Smooth muscle cell (in vitro differentiated cells): ENCODE data around the gene TOMM5. TPM values are rescaled to one million over a fixed set of nuclear protein-coding genes. Genes with fewer than 3 reads are reported as not detected.

ENCODE experiments used
- DNase-seq: peaks from one replicate; lab custom pipeline; 2025; ENCODE audit not compliant: unreplicated experiment; lab: John Stamatoyannopoulos, UW
- H2AFZ ChIP-seq: fragments of 200-600 bp; sonication (generic); 2 replicates; pipeline ENCODE4 v1.6.0; 2016; ENCODE audit warnings: antibody characterized with exemption, low read depth, mild to moderate bottlenecking
- H3F3A ChIP-seq: fragments of 200-600 bp; sonication (generic); 2 replicates; pipeline ENCODE4 v1.6.0; 2017; ENCODE audit warnings: antibody characterized with exemption, low read depth
- H3K27ac ChIP-seq: fragments of 200-600 bp; sonication (generic); 2 replicates; pipeline ENCODE4 v1.5.1; 2016; ENCODE audit warnings: low read depth, mild to moderate bottlenecking
- H3K27me3 ChIP-seq: fragments of 200-600 bp; sonication (generic); 2 replicates; pipeline ENCODE4 v1.6.1; 2016; ENCODE audit warnings: low read depth, mild to moderate bottlenecking
- H3K36me3 ChIP-seq: fragments of 200-600 bp; sonication (generic); 2 replicates; pipeline ENCODE4 v1.5.1; 2016; ENCODE audit warnings: low read depth
- H3K4me1 ChIP-seq: fragments of 200-600 bp; sonication (generic); 2 replicates; pipeline ENCODE4 v1.5.1; 2016; ENCODE audit warnings: low read depth
- H3K4me2 ChIP-seq: fragments of 200-600 bp; sonication (generic); 2 replicates; pipeline ENCODE4 v1.6.0; 2016; ENCODE audit warnings: mild to moderate bottlenecking
- H3K4me3 ChIP-seq: fragments of 200-600 bp; sonication (generic); 2 replicates; pipeline ENCODE4 v1.5.1; 2016; ENCODE audit warnings: mild to moderate bottlenecking
- H3K79me2 ChIP-seq: fragments of 200-600 bp; sonication (generic); 2 replicates; pipeline ENCODE4 v1.6.0; 2016; ENCODE audit warnings: low read depth, mild to moderate bottlenecking
- H3K9ac ChIP-seq: fragments of 200-600 bp; sonication (generic); 2 replicates; pipeline ENCODE4 v1.6.0; 2016; ENCODE audit warnings: low read depth
- H3K9me3 ChIP-seq: fragments of 200-600 bp; sonication (generic); replicated peaks from 2 replicates; pipeline ENCODE4 v1.5.1; 2016; ENCODE audit warnings: low read depth
- H4K20me1 ChIP-seq: fragments of 200-600 bp; sonication (generic); 2 replicates; pipeline ENCODE4 v1.6.0; 2016; ENCODE audit warnings: low read depth
- WGBS: methylation state at CpG from one replicate; pipeline ENCODE4 v1.1.7; 2016; ENCODE audit warnings: low lambda C conversion rate; 5-methylcytosine and 5-hydroxymethylcytosine counted together
- polyA plus RNA-seq: library from polyadenylated mRNA; unstranded; fragments of >200 nt; fragmentation: Nextera tagmentation; extraction: Ambion mirVana; gene quantifications from 2 replicates; pipeline ENCODE4 v1.2.1, GENCODE V29; 2016
- total RNA-seq: library from RNA; depleted of rRNA; stranded (reverse); fragments of >200 nt; gene quantifications from 2 replicates; pipeline ENCODE4 v1.2.3, GENCODE V29; 2014
- TF ChIP-seq, protein P1 (sequence below): fragments of 200-600 bp; sonication (generic); IDR thresholded peaks from 2 replicates; pipeline ENCODE4 v1.5.1; 2017; ENCODE audit warnings: borderline replicate concordance, mild to moderate bottlenecking, antibody characterized with exemption; ENCODE audit not compliant: insufficient read depth, poor library complexity, severe bottlenecking

The TOMM5 gene
- total and polyA plus RNA-seq, 2 experiments from 2014 or later: 194 to 296 TPM

DNA sequence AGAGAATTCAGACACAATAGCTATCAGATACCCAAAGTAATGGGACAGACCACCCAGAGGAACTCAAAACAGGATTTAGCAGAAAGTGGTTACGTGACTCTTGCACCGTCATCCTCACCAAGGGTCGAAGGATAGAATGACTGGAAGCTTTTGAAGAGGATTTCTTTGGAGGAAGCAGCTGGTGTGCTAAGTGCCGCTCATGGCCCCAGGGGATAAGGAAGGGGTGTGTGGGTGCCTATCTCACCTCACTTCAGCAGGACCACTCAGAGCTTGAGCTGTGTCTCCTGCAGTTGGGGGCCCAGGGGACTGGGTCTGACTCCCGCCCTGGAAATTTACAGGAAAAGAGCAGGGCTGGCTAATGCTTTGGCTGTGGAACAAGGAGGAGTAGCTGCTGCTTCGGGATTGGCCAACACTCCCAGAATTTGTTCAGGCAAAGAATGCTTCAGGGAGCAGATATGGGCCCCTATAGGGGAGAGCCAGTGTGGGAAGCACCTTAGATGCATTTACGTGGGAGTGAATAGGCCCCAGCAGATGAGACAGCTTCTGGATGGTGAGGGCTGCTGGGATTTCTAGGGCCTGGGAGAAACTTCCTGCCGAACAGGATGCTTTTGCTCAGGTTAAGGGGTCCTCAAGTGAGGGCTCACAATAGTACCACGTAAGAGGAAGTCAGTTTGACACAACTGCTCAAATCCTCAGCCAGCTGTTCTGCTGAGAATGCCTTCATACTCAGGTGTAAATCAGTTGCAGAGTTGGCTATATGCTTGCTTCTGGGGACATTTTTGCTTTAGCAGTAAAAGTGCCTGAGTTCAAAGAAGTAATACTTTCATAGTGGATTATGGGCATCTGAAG lies 29.1 kb upstream of the TOMM5 start:
- Histone ChIP-seq H3F3A (peaks cover 12% of the 10 kb centered on the region), H3K4me1 (peaks cover 35% of the 10 kb centered on the region), H3K36me3 (no peaks in the 10 kb centered on the region), H4K20me1 (no peaks in the 10 kb centered on the region), H3K9ac (no peak overlapping the region), H3K4me2 (no peak overlapping the region), H3K27ac (peak overlapping the region; percentile 90), H3K9me3 (no peaks in the 10 kb centered on the region), H2AFZ (peak overlapping the region; percentile 65), H3K27me3 (no peaks in the 10 kb centered on the region), H3K79me2 (no peaks in the 10 kb centered on the region), H3K4me3 (no peak overlapping the region)
- no peak for DNase-seq
- WGBS: 61% methylated on average over 9 of the region's 9 CpGs
- TF ChIP-seq, protein P1, sequence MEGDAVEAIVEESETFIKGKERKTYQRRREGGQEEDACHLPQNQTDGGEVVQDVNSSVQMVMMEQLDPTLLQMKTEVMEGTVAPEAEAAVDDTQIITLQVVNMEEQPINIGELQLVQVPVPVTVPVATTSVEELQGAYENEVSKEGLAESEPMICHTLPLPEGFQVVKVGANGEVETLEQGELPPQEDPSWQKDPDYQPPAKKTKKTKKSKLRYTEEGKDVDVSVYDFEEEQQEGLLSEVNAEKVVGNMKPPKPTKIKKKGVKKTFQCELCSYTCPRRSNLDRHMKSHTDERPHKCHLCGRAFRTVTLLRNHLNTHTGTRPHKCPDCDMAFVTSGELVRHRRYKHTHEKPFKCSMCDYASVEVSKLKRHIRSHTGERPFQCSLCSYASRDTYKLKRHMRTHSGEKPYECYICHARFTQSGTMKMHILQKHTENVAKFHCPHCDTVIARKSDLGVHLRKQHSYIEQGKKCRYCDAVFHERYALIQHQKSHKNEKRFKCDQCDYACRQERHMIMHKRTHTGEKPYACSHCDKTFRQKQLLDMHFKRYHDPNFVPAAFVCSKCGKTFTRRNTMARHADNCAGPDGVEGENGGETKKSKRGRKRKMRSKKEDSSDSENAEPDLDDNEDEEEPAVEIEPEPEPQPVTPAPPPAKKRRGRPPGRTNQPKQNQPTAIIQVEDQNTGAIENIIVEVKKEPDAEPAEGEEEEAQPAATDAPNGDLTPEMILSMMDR: no peak

DNA sequence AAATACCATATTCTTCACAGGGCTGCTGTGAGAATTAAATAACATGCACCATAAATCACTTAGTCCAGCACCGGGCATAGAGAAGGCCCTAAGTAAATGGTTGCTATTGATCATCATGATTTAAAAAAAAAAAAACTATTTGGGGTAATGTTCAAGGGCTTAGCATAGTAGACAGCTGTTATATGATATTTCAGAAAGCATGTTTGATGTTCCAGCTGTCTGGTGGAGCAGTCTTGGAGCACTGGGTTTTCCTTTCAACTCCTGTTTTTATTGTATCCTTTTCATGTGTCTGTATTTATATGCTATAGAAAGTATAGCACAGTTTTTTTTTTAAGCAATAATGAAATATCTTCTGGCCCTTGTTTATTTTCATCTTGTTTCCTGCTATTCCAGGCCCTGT lies 28.0 kb upstream of the TOMM5 start:
- WGBS: 87% methylated on average over 1 of the region's 1 CpG
- Histone ChIP-seq H3K27ac (peak overlapping the region; percentile 90), H3K4me1 (peaks cover 35% of the 10 kb centered on the region), H3K9me3 (no peaks in the 10 kb centered on the region), H3K4me3 (no peak overlapping the region), H3K79me2 (no peaks in the 10 kb centered on the region), H3F3A (peaks cover 12% of the 10 kb centered on the region), H3K27me3 (no peaks in the 10 kb centered on the region), H3K9ac (no peak overlapping the region), H4K20me1 (no peaks in the 10 kb centered on the region), H2AFZ (no peak overlapping the region), H3K4me2 (peak overlapping the region; percentile 71), H3K36me3 (no peaks in the 10 kb centered on the region)
- TF ChIP-seq, protein P1: no peak
- DNase-seq: no peak

DNA sequence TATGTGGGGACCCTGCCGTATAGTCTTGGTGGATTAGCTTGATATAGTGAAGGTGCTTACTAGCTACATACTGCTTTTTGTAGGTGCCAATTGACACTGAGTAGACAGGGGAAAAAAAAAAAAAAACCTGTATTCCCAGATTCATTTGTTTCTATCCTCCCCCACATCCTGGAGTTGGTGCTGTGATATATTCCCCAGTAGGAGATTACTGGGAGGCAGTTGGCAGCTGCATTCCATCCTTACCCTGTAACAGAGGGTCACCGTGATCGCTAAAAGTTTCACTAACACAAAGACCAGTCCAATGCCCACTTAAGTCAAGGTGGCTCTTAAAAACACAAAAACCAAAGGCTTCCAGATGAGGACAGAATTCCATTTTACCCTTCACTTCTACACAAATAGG lies 27.4 kb upstream of the TOMM5 start:
- H3K9me3 ChIP-seq: no peaks in the 10 kb centered on the region
- no peaks in the 10 kb centered on the region for H3K27me3 ChIP-seq
- no peaks in the 10 kb centered on the region for H3K36me3 ChIP-seq
- H3K9ac ChIP-seq: peak overlapping the region; percentile 39
- H3K4me2 ChIP-seq: peak overlapping the region; percentile 71
- H3F3A ChIP-seq: peaks cover 12% of the 10 kb centered on the region
- peak overlapping the region; percentile 90 for H3K27ac ChIP-seq
- 50% methylated on average over 3 of the region's 3 CpGs for WGBS
- peaks cover 35% of the 10 kb centered on the region for H3K4me1 ChIP-seq
- no peak for DNase-seq
- no peaks in the 10 kb centered on the region for H3K79me2 ChIP-seq
- TF ChIP-seq, protein P1: no peak
- no peaks in the 10 kb centered on the region for H4K20me1 ChIP-seq
- peak overlapping the region; percentile 41 for H2AFZ ChIP-seq
- no peak overlapping the region for H3K4me3 ChIP-seq
